Measurements from ENCODE around the gene CLSTN1.

Gene CLSTN1

GRCh38 chr1:9721606-9722377 is 102.0 kb downstream of the CLSTN1 start:
- DNase-seq (ENCODE audit: low spot score) = peak; percentile 29
- CTCF ChIA-PET = interaction anchor here (0.6 to 0.8 kb wide), 6 partner anchors 95 to 1707 kb away, joined by 3 to 4 read pairs (median 3); no protein-coding TSS in a partner anchor
- peak; percentile 47; the same call in 1 of the 2 replicates for TF ChIP-seq CTCF (conservative IDR thresholded peaks at IDR 0.05; ENCODE audit: low read depth)
- no peak overlapping the region for H3K27ac ChIP-seq
- POLR2A ChIA-PET (ENCODE audit: low non-redundant PET) = no interaction called here

DNA sequence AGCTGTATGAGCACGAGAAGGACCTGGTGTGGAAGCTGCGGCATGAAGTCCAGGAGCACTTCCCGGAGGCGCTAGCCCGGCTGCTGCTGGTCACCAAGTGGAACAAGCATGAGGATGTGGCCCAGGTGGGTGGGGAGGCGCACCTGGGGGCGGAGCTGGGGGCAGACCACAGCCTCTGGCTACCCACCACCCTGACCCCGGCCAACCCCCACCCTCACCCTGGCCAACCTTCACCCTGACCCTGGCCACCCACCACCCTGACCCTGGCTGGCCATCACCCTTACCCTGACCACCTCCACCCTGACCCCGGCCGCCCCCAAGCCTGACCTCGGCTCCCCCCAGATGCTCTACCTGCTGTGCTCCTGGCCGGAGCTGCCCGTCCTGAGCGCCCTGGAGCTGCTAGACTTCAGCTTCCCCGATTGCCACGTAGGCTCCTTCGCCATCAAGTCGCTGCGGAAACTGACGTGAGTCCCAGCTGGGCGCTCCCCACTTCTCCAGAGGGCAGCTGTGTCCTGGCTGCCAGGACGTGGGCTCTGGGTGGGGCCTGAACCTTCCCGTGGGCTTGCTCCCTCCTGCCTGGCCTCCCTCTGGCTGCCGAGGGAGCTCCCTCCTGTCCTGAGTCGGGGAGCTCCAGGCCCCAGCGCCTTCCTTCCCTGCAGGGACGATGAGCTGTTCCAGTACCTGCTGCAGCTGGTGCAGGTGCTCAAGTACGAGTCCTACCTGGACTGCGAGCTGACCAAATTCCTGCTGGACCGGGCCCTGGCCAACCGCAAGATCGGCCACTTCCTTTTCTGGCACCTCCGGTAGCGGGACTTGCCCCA is 102.8 kb downstream of the CLSTN1 start:
- ChIA-PET POLR2A (ENCODE audit: low non-redundant PET) (no interaction called here), CTCF (interaction anchor here (0.6 to 0.8 kb wide), 7 partner anchors 69 to 1706 kb away, joined by 3 to 4 read pairs (median 3); partner anchors contain the start of gene PIK3CD)
- TF ChIP-seq CTCF (conservative IDR thresholded peaks at IDR 0.05; ENCODE audit: low read depth) = no peak
- DNase-seq (ENCODE audit: low spot score) = no peak
- no peak overlapping the region for H3K27ac ChIP-seq

GRCh38 chr1:9719978-9720722 is 103.6 kb downstream of the CLSTN1 start:
- ChIA-PET POLR2A (ENCODE audit: low non-redundant PET) (interaction anchor here (1.0 kb wide), 1 partner anchor 103 kb away, joined by 6 read pairs; no protein-coding TSS in a partner anchor), CTCF (interaction anchor here (0.6 to 1.3 kb wide), 5 partner anchors 69 to 605 kb away, joined by 3 to 7 read pairs (median 5); partner anchors contain the start of gene PIK3CD)
- TF ChIP-seq CTCF (conservative IDR thresholded peaks at IDR 0.05; ENCODE audit: low read depth) = no peak
- no peak for DNase-seq (ENCODE audit: low spot score)
- peak overlapping the region; percentile 74 for H3K27ac ChIP-seq

DNA sequence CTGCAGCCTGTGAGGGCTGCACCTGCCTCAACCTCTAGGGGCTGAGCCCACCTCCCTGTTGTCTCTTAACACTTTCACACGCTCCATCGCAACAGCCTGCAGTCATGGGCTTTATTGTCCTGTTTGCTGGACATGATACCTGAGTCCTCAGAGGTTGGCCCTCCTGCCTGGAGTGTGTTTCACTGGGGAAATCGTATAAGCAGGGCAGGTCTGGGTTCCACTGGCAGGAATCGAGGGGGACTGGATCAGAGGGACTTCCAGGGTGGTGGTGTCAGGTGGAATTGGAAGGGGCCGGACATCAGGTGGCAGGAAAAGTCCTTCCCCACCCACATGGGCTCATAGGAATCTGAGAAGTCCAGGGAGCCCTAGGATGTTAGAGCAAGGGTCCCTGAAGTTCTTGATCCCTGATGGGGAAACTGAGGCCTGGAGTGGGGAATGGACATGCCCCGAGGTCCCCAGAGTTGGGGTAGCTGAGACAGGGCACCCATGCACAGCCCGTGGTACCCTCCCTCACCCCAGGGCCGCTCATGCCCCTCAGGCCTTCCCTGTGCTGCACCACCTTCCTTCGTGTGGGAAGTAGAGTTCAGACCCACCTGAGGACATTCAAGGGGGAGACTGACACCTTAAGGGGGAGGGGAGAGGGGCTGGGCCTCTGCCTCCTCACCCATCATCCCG is 105.6 kb downstream of the CLSTN1 start:
- ChIA-PET CTCF (no interaction called here), POLR2A (ENCODE audit: low non-redundant PET) (interaction anchor here (0.7 kb wide), 1 partner anchor 10 kb away, joined by 3 read pairs; no protein-coding TSS in a partner anchor)
- no peak for DNase-seq (ENCODE audit: low spot score)
- H3K27ac ChIP-seq = peak overlapping the region; percentile 74
- no peak for TF ChIP-seq CTCF (conservative IDR thresholded peaks at IDR 0.05; ENCODE audit: low read depth)

DNA sequence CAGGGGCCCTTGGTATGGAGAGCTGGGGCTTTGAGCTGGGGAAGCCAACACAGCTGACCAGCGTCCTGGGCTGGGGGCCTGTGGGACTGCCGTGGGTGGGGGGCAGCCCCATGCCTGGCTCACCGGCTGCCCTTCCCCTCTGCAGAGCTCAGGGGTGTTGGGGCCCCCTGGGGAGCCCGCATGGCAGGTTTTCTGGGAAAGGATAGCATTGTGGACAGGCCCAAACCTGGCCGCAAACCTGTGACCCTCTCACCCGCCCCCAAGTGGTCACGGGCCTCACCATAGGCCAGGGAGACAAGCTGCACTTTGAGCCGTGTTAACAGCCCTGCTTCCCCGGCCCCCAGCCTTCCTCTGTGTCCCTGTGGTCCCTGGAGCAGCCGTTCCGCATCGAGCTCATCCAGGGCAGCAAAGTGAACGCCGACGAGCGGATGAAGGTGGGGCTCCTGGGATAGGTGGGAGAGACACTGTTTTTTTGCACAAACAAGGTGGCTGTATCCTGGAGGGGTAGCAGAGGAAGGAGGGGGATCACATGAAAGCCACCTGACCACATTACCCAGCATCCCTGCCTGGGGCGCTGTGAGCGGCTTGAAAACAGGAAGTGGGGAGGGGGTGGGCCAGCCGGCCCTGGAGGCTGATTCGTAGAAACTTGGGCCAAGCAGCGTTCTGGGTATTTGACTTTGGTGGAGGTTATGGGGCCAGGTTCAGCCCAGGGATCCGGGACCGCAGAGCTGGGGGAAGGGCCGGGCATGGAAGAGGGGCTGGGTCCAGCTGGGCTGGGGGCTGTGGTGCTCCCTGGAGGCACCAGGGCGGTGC is 106.4 kb downstream of the CLSTN1 start:
- peak overlapping the region; percentile 74 for H3K27ac ChIP-seq
- CTCF ChIA-PET = interaction anchor here (0.7 kb wide), 1 partner anchor 122 kb away, joined by 6 read pairs; no protein-coding TSS in a partner anchor
- DNase-seq (ENCODE audit: low spot score) = no peak
- POLR2A ChIA-PET (ENCODE audit: low non-redundant PET) = no interaction called here
- TF ChIP-seq CTCF (conservative IDR thresholded peaks at IDR 0.05; ENCODE audit: low read depth) = no peak

Measured in RWPE1 (cell line).